Sigmoid colon (tissue), 4 donors: ENCODE results near the gene GRIK4.

Experiments used
- CTCF ChIP-seq, 4 experiments: fragments of 450-650 bp in 3 of 4; fragments of 200-600 bp in 1 of 4; IDR thresholded peaks; one replicate each; pipeline ENCODE4 v1.5.1; 2016 to 2019; ENCODE audit warnings: antibody characterized with exemption in 4 of 4, mild to moderate bottlenecking in 3 of 4, moderate library complexity in 2 of 4
- POLR2A ChIP-seq, 2 donors: fragments of 450-650 bp; IDR thresholded peaks; one replicate each; pipeline ENCODE4 v1.6.1; 2016; ENCODE audit warnings: antibody characterized with exemption in 2 of 2, mild to moderate bottlenecking in 2 of 2, moderate library complexity in 2 of 2
- POLR2AphosphoS5 ChIP-seq, 4 donors: sonication (generic); formaldehyde crosslinking; IDR thresholded peaks; one replicate each; pipeline ENCODE4 v1.6.1; 2017; ENCODE audit warnings: antibody characterized with exemption in 4 of 4

GRCh38 chr11:120814531-120815318 lies 303.2 kb downstream of the GRIK4 start:
- TF ChIP-seq CTCF (IDR thresholded peaks at IDR 0.05) (no peak), POLR2A (IDR thresholded peaks at IDR 0.05) (no peak), POLR2AphosphoS5 (IDR thresholded peaks at IDR 0.05) (no peak)
